ENCODE results near the gene SEMA3D.

The SEMA3D gene

GRCh38 chr7:85011127-85011526, 175.7 kb downstream of the SEMA3D start:
- DNase-seq (ENCODE audit: low spot score): no peak
- in situ Hi-C loops (cut with MboI; ENCODE audit: low sequenced_read_pairs, unreplicated experiment): no loop called here
- TF ChIP-seq CTCF (IDR thresholded peaks at IDR 0.05; ENCODE audit: borderline replicate concordance, control extremely low read depth, extremely low read depth, insufficient read depth, missing control alignments): no peak

DNA sequence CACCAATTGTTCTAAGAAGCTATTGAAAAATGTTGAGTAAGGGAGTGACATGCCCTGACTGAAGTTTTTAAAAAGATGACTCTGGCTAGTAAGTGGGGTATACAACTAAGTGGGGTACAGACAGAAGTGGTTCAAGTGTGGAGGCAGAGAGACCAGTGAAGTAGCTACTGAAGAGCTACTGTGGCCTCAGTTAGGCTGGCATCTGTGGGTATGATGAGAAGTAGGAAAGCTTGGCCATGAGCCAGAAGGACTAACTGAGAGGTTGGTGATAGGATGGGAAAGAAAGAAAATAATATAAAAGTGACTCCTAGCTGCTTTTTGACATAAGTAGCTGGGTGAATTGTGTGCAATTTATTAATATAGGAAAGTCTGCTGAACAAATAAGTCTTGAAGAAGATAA, 176.6 kb downstream of the SEMA3D start:
- TF ChIP-seq CTCF (IDR thresholded peaks at IDR 0.05; ENCODE audit: borderline replicate concordance, control extremely low read depth, extremely low read depth, insufficient read depth, missing control alignments): no peak
- in situ Hi-C loops (cut with MboI; ENCODE audit: low sequenced_read_pairs, unreplicated experiment): no loop called here
- no peak for DNase-seq (ENCODE audit: low spot score)

DNA sequence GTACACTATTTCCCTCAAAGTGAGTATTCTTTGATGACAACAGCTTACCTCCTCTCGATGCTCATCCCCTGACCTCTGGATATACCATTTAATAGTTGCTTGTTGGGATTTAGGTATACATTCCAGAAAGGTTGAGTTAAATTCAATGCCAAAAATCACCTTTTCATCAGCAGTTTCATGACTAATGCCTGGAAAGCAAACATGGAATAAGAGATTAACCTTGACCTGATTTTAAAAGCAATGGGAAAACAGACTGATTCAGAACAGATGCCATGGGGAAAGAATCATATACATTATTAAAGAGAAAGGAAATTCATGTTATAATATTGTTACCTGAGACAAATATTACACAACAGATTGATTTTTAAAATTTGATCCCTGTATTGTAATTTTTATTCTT, 180.1 kb downstream of the SEMA3D start:
- no peak for TF ChIP-seq CTCF (IDR thresholded peaks at IDR 0.05; ENCODE audit: borderline replicate concordance, control extremely low read depth, extremely low read depth, insufficient read depth, missing control alignments)
- no peak for DNase-seq (ENCODE audit: low spot score)
- in situ Hi-C loops (cut with MboI; ENCODE audit: low sequenced_read_pairs, unreplicated experiment): no loop called here

DNA sequence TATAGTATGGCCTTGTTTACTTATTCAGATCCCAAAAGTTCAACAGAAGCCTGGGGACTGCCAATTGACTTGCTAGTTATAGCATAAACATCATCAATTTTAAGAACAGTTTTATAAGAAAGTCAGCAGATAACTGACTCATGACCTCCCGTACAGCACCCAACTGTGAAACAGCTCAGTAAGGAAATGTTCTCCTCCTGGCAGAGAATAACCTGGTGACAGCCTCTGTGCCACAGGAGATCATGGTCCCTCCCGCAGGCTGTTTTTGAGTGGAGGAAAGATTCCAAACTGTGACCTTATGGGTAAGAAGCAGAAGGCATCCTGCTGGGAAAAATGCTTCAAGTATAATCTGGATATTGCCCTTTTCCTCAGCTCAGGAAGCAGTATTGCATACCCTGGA, 182.5 kb downstream of the SEMA3D start:
- TF ChIP-seq CTCF (IDR thresholded peaks at IDR 0.05; ENCODE audit: borderline replicate concordance, control extremely low read depth, extremely low read depth, insufficient read depth, missing control alignments): no peak
- in situ Hi-C loops (cut with MboI; ENCODE audit: low sequenced_read_pairs, unreplicated experiment): no loop called here
- no peak for DNase-seq (ENCODE audit: low spot score)

GRCh38 chr7:85001495-85002345, 185.1 kb downstream of the SEMA3D start:
- in situ Hi-C loops (cut with MboI; ENCODE audit: low sequenced_read_pairs, unreplicated experiment): no loop called here
- DNase-seq (ENCODE audit: low spot score): no peak
- TF ChIP-seq CTCF (IDR thresholded peaks at IDR 0.05; ENCODE audit: borderline replicate concordance, control extremely low read depth, extremely low read depth, insufficient read depth, missing control alignments): no peak

GRCh38 chr7:85000735-85001350, 186.0 kb downstream of the SEMA3D start:
- TF ChIP-seq CTCF (IDR thresholded peaks at IDR 0.05; ENCODE audit: borderline replicate concordance, control extremely low read depth, extremely low read depth, insufficient read depth, missing control alignments): no peak
- in situ Hi-C loops (cut with MboI; ENCODE audit: low sequenced_read_pairs, unreplicated experiment): no loop called here
- DNase-seq (ENCODE audit: low spot score): no peak

All from GM13976 (cell line).